ENCODE measurements around the gene RASAL2.

- TF ChIP-seq CTCF (IDR thresholded peaks at IDR 0.05) (no peak), POLR2A (IDR thresholded peaks at IDR 0.05) (no peak)
Measured at GRCh38 chr1:178151831-178152230, 57.9 kb downstream of the RASAL2 start.

Data from thyroid gland (tissue), 4 donors.